Measurements from ENCODE around the gene CD93.

The CD93 gene

DNA sequence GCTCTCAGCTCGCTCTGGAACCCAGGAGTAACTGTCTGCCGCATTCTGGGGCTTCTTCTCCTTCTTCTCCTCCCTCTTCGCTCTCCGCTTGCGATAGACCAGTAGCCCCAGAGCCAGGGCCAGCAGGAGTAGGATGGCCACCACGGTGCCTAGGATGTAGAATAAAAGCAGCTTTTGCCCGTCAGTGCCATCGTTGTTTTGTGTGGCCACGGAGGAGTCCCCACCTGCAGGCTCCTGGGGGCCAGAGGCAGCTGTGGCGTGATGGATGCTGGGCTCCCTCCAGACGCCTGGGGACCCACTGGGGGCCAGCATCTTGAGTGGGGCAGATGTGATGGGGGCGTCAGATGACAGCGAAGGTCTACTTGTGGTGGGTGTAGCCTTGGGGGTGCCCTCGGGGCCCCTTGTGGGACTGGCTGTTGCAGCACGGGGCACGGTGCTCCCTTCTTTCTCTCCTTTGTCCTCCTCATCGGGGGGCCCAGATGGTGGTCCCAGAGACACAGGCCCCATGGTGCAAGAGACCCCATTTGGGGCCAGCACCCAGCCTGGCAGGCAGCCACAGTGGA, 1.8 kb downstream of the CD93 start:
- FAIRE-seq (no peak), DNase-seq (ENCODE audit: low spot score) (no peak)

DNA sequence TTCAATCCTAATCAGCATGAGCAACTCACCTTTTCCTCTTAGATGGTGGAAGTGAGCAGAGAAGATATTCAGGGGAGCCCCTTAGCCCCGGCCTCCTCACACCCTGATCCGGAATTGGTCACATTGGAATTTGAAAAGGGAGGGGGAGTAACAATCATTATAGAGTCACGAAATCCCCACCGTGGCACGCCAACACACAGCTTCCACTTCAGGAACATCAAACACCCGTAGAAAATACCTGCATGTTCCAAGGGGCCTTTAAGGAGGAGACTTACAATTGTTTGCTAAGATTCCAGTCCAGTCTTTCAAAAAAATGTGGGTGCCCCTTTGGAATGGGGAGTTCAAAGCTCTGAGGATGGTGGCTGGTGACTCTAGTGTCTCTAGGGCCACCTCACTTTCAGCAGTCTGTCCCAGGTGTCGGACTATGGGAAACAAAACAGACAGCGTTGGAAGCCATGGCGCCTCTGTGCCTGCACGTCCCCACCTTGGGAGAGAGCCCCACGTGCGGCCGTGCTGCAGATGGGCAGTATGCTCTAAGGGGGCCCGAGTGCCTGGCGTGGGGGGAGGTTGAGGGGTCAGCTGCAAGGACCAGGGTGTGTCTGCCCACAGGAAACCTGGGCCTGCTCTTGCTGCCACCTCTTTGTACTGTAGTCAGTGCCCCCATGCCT, 2.4 kb downstream of the CD93 start:
- DNase-seq (ENCODE audit: low spot score): no peak
- FAIRE-seq: no peak

DNA sequence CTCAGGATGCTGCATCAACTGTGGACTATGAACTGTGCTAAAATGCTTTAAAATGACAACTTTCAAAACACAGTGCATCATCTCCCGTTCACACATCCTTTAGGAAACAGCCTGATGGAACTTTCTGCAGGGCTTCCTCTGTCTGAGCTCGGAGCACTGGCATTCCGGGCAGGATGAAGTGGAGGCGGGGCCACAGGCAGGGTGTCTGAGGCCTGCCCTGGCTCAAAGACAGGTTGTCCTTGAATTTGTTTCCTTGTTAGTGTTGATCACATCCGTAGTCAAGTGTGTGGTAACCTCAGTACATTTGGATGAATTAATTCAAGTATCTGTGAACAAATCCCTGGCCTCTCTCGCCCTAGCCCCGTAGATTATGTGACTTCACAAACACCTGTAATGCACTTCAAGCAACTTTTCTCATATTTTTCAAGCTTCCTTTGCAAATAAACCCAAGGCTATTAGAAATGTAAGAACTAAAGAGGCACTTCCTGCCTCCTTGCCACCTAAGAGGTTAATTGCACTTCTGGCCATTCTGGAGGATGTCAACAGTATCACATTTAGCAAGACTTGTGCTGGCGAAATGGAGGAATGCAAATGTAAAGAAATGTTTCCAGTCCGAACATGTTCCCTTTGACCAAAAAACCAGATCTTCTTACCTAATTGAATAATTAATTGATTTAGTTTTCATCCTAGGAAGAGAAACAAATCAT, 3.1 kb downstream of the CD93 start:
- FAIRE-seq: no peak
- no peak for DNase-seq (ENCODE audit: low spot score)

DNA sequence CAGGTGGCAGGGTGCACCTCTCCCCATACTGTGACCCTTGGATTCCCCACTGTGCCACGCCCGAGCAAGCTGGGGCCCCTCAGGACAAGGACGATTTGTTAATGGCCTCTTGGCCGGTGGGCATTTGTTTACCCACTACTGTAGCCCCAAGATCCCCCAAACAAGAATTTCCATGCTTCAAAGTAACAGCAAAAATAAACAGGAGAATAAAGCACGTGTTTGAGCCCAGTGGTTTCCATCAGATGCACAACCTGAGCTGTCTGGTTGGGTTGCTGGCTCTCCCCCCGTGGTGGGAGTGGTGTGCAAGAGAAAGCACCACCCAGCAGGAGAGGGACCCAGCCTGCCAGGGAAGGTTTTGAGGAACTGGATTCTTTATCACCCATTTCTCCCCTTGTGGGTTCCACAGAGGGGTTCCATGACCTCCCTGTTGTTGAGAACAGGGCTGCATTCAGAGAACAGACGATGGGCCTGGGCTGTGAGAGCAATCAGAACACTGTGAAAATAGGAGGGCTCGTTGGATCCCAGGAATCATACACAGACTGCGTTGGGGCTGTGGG, 4.8 kb downstream of the CD93 start:
- FAIRE-seq (no peak), DNase-seq (ENCODE audit: low spot score) (no peak)

DNA sequence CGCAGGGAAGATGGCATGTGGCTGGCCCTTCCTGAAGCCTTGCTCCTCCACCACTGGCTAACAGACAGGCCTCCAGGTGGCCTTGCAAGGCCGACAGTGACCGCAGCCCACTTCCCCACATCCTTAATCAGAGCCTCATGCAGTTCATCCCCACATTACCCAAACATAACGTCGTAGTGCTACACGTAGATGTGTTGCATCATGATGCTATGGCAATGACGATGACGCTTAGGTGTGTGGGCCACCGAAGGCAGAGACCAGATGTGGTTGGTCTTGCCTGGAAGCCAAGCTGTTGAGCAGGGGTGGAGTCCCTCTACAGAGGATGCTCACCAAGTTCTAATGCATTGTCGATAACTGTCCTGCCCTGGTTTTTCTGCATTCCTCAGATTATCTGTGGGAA, 5.6 kb downstream of the CD93 start:
- DNase-seq (ENCODE audit: low spot score) (no peak), FAIRE-seq (no peak)

DNA sequence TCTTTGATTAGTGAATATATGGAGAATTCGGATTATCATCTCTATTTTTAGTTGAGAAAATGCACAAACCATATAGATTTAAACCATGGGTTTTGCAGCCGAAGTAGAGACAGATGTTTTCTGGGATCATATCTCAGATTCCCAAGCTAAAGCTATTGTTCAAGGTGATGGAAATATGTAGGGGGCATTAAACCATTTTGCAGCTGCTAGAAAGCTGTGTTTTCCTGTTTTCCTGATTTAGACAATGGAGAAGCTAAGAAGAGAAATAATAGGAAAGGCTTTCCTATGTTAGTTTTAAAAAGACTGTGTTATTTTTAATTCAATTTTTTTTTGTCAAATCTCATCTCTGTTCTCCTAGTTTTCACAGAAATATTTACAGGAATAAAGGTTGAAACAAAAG, 6.2 kb downstream of the CD93 start:
- FAIRE-seq (no peak), DNase-seq (ENCODE audit: low spot score) (no peak)

DNA sequence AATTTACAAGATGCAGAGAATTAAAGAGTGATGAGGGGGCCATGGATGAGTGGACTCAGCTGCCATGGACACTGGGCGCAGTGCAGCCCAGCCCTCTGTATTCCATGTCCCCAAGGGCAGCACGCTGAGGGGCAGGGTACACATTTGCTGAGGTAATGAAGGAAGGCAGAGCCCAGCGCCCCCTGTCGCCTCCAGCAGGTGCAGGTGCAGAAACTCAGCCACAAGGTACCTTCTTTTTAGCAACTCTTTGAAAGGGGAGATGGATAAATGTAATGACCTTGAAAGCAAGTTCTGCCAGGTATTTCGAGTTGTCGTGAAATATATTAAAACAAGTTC, 7.1 kb downstream of the CD93 start:
- FAIRE-seq (no peak), DNase-seq (ENCODE audit: low spot score) (no peak)

DNA sequence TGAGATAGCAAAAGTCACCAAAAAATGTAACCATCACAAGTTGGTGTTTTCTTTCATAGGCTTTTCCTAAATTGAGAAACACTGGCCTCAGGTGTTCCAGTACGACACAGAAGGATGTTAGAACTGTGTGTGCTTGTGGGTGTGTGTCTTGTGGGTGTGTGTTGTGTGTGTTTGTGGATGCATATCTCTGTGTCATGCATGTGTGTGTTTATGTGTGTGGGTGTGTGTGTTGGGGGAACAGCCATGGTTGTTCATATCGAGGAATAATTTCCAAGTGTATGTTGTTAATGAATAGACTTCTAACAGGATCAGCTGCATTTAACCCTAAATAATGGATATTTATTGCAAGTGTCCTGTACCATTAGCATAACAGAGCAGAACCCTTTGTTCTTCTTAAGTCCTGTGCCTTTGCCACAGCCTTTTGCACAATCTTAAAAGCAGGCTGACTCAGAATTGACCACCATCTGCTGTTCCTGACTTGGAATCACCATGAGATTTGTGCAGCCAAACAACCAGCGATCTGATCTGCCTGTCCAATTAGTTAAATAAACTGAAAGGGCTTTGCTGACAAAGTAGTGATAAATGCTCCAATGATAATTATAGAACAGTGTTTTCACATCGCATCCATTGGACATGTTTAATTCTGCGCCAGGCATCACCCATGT, 7.6 kb downstream of the CD93 start:
- DNase-seq (ENCODE audit: low spot score) (no peak), FAIRE-seq (no peak)

DNA sequence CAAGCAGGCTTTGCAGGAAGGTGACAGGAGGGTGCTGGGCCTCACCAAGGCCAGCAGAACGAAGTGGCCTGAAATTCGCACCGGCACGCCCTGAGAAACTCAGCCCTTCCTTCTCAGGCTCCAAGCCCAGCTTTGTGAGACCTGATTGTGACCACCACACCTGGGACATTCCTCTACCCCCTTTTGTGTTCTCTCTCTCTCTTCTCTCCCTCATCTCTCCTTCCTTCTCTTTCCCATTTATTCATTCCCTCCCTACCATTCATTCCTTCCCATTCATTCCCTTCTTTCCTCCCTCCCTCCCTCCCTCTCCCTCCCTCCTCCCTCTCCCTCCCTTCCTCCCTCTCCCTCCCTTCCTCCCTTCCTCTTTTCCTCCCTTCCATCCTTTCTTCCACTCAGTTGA, 8.8 kb downstream of the CD93 start:
- DNase-seq (ENCODE audit: low spot score): no peak
- FAIRE-seq: no peak

DNA sequence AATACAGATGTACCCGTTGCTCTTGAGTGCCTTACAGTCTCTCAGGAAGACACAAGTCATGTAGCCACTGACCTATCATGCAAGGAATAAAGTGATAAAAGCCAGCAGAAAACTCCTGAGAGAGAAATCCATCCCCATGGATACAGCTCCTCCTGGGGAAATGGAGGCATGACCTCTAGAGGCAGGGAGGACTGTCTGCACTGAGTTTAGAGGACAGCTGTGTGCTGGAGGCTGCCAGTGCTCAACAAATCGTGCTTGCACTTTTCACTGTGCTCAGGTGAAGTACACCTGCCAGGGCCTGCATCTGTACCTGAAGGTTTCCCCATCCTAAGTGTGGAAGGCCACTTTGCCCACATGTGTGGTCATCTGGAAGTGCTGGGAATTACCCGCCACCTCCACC, 12.1 kb downstream of the CD93 start:
- FAIRE-seq: no peak
- no peak for DNase-seq (ENCODE audit: low spot score)

DNA sequence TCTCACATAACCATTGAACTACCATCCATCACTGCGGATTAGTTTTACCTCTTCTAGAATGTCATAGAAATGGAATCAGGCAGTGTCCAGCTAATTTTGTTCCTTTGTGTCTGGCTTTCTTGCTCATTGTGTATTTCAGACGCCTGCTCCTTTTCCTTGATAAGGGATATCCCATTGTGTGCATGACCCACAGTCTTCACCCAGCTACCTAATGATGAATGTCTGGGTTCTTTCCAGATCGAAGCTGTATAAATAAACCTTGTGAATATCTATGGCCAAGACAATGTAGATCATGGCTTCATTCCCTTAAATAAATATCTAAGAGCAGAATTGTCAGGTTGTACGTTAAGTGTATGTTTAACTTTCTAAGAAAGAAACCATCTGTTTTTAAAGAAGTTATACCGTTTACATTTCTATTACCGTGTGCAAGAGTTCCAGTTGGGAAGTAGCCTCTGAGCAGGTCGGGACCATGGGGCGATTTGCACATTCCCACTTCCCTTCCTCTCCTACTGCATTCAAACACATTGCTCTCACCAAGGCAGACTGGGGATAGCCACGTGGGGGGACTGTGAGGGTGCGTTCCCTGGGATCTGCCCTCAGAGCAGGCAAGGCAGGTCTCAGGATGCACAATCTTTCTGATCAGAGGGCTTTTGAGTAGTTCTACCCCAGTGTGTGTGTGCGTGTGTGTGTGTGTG, 13.1 kb downstream of the CD93 start:
- no peak for DNase-seq (ENCODE audit: low spot score)
- no peak for FAIRE-seq

DNA sequence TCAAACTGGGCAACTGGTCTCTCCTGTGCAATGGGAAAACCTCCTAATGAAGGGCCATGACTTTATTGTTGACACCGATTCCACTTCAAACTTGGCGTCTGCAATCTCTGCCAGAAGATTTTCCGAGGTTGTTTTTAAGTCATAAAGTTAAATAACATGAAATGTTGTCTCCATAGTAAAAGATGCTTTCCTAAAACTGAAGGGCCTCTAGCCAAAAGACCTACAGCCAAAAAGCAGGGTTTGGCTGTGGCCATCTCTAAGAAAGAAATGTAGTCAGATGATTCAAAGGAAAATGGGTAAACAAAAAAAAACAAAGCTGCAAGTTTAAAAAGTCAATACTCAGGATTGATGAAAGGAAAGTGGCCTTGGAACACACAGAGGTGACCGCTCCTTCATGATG, 14.1 kb downstream of the CD93 start:
- FAIRE-seq (no peak), DNase-seq (ENCODE audit: low spot score) (no peak)

DNA sequence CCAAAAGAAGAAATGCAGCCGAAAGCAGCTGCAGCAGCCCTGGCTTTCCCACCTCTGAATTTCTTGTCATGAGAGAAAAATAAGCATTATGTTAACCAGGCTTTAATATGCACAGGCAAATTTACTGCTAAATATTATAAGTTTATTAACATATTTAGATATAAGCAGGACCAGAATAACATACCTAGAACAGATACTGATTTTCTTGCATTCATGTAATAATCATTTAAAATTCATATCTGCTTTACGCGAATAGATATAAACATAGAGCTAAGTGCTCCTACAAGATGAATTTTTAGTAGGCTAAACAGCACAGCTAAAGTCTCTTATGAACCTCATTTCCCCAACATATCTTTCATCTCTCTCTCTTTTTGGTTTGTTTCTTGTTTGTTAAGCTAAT, 14.7 kb downstream of the CD93 start:
- DNase-seq (ENCODE audit: low spot score): no peak
- no peak for FAIRE-seq

DNA sequence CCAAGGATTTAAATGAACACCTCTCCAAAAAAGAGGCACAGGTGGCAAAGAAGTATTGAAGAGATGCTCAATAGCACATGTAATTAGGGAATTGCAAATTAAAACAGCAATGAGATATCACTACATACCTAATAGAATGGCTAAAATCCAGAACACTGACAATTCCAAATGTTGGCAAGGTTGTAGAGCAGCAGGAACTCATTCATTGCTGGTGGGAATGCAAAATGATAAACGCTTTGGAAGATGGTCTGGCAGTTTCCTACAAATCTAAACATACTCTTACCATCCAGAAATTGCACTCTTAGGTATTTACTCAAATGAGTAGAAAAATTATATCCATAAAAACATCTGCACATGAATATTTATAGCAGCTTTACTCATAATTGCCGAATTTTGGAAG, 17.0 kb downstream of the CD93 start:
- FAIRE-seq (no peak), DNase-seq (ENCODE audit: low spot score) (no peak)

DNA sequence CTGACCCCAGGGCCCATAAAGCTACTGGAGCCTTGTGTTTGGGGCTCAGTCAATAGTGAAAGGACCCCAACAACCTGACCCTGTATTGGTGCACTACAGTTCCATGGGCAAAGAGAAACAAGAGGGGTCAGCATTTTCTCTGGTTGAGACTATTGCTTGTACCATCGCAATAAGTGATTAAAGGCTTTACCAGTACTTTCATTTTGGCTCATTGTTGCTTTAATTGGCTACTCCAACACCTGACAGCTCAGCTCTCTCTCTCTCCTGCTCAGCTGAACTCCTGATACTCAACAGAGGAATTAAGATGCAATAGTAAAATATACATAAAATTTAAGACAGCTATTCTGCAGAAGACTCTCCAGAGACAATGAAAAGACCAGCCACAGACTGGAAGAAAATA, 17.8 kb downstream of the CD93 start:
- no peak for FAIRE-seq
- no peak for DNase-seq (ENCODE audit: low spot score)

DNA sequence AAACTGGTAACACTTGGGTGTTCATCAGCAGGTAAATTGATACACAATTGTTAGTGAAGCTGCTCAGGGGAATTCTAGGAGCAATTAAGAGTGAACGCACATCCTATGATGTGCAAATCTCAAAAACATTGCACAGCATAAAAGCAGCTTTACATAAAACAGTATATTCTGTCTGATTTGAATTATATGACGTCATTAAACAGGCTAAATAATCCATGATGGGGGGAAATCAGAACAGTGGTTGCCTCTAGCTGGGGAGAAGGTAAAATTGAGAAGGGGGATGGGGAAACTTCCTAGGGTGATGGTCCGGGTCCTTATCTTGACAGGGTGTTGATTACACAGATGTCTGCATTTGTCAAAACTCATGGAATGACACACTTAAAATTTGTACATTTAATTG, 19.4 kb downstream of the CD93 start:
- DNase-seq (ENCODE audit: low spot score): no peak
- no peak for FAIRE-seq

DNA sequence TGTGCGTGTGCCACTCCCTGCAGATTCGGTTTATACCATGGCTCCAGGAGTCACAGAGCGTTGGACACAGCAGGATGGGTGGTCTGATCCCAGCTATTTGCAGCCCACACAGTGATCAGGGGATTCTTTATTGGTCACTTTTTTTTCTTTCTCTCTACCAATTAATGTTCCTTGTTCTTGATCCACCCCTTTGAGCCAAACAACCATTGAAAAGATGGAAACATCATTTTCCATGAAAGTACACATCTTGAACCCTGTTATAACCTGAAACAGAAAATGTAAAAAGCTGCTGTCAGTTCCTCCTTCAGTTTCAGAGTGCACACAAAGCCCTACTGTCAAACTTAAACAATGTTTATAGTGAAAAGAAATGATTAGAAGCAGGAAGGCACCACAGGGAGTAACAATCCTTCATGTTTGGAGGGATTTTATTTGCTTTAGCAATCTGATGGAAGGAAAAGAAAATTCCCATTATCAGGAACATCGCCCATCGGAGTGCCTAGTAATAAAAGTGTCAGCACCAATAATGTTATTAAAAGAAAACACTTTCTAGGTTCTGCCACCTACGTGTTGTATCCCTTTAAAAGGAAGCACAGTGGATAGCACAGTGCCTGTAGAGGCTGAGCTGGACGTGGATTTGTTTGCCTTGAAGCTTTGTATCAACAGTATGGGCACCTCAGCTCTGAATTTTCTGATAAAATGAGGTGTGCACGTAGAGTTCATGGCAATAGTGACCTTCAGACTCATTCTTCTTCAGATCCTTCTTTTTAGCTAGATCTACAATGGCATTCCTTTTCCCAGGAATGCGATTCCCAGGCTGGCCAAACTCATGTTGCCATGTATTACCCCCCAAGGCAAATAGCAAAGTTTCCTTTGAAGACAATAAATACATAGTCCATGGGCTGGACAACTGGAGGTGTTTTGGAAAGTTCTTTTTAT, 20.6 kb downstream of the CD93 start:
- FAIRE-seq: no peak
- DNase-seq (ENCODE audit: low spot score): no peak

DNA sequence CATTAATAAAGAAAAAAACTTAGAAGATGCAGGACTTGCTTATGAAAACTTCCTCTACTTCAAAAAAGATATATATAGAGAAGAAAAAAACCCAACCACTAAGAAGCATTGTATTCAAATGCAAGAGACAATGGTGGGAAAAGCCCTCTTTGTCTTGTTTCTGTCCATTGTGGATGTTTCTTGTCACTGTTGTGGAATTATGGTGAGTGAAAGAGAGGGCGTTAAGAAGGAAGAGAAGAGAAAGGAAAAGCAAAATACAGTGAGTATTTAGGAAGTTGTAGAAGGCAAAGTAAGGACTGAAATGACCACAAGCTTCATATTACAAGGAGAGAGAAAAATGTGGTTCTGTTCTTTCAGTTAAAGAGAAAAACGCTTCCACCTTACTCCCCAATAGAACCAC, 22.5 kb downstream of the CD93 start:
- DNase-seq (ENCODE audit: low spot score) (no peak), FAIRE-seq (no peak)

DNA sequence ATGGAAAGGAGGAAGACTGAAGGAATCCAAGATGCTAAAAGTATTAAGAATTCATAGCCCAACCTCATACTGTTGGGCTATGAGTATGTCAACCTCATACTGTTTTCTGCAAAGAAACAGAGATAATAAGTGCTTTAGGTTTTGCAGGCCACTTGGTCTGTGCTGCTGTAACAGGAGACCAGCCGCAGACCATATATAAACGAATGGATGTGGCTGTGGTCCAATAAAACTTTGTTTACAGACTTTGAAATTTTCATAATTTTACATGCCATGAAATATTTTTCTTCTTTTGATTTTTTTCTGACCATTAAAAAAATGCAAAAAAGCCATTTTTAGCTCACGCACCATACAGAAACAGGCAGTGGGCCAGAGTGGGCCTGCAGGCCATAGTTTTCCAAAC, 23.0 kb downstream of the CD93 start:
- no peak for FAIRE-seq
- no peak for DNase-seq (ENCODE audit: low spot score)

DNA sequence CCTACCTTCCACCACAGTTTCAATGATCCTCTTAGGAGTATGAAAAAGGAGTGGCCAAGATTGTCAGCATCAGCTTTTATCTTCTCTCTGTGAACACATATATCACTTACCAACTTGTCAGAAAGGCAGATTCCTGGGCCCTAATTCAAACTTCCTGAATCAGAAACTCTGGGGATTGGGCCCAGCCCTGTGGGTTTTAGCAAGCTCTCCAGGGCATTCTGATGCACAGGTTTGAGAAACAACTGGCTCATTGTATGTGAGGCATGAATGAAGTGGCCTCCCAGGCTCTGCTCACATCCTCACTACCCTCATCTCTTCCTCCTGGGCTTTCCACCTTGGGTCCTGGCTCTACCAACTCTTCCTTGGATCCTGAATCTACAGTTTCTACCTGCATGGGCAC, 23.5 kb downstream of the CD93 start:
- no peak for DNase-seq (ENCODE audit: low spot score)
- no peak for FAIRE-seq
